HT-29 (cell line): ENCODE measurements around the gene GDNF. TPM values are rescaled to one million over a fixed set of nuclear protein-coding genes. Genes with fewer than 3 reads are reported as not detected.
"Not testable (repeated sequence)": the region's sequence is repeated elsewhere in the genome, so short reads cannot be mapped to it uniquely, and the experiment has no call there.

Experiments used
- DNase-seq: peaks from one replicate; pipeline ENCODE4 v3.0.0-alpha.2; 2015; ENCODE audit warnings: low spot score
- total RNA-seq: library from RNA; depleted of rRNA; stranded (reverse); fragments of >200 nt; shearing (Covaris generic); gene quantifications from 2 replicates; pipeline ENCODE4 v1.2.3, GENCODE V29; 2014; rRNA removed

Gene GDNF
- not detected in 2 replicates for total RNA-seq

DNA sequence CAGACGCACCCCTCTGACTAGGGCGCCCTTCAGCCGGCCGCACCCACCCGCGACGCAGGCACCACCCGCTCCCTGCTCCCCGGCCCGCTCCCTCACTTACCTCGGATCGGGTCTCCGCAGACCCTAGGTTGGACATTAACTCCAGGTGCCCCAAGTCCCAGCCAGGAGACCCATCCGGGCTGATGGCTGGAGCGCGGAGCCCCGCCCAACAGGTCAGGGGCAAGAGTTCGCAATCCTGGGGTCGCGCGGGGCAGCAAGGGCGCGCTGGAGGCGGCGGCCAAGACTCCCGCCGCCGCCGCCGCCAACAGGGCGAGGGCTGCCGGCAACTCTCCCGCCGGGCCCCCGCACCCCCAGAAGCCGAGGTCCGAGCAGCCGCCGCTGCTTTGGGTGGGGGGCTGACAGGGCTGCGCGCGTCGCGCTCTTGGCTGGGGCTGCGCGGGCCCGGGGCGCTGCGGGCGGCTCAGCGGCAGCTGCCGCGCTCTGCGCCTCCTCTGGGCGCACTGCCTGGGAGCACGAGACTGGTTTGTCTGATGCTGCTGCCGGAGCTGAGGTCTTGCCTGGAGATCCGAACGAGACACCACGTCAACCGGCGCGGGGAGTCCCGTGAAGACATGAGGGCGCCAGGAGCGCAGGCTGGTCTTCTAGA lies at the start of gene GDNF:
GDNF (minus strand) TSS at position 635 of the 646 bp plus-strand sequence. CDS start 5,245 bp downstream, outside the sequence.
- no peak for DNase-seq

- DNase-seq, result no peak
Observed at GRCh38 chr5:37888476-37888875, 48.6 kb upstream of the GDNF start.

DNA sequence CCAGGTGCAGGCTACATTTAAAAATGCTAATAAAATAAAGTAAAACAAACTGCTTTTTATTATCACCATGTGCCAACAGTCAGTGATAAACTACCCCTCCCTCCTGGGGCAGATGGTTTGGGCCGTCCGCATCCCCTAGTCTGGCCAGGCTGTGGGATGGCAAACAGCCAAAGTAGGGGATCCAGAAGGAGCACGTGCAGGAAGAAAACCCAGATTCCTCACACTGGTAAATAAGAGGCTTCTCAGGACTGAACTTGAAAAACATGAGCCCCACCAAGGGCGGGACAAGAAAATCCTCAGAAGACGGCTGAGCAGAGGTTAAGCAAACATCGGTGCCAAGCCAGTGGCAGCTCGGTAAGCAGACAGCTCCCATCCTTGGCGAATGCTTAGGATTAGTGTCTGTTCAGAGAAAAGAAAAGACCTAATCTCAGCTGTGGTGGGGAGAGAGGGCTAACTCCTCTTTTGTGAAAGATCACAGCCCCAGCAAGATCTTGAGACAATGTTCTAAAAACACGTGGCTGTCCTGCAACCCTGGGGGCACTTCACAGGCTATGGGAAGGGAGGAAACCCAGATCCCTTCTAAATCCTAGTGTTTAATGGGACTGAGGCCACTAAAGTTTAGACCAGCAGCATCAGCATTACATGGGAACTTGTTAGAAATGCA lies 46.5 kb upstream of the GDNF start:
- DNase-seq, result no peak

- no peak for DNase-seq
Observed at GRCh38 chr5:37882636-37883035, 42.8 kb upstream of the GDNF start.

GRCh38 chr5:37881359-37881758 lies 41.5 kb upstream of the GDNF start:
- no peak for DNase-seq

DNA sequence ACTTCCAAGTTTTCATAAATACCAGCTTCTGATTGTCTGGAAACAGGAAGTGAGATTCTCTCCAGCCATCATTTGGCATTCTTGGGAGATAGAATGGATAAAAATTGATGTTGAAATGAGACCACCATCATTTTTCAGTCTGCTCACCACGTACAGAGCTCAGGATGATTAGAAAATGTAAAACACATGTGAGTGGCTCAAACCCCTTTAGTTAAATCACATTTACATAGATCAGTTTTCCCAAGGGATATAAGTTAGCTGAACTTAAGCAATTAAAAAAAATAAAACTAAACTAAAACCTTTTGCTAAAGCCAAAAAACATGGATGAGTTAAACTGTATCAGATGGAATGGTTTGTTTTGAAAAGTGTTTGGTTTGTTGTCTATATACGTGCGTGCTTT lies 37.1 kb upstream of the GDNF start:
- DNase-seq, result no peak

GRCh38 chr5:37876245-37876644 lies 36.4 kb upstream of the GDNF start:
- no peak for DNase-seq

DNA sequence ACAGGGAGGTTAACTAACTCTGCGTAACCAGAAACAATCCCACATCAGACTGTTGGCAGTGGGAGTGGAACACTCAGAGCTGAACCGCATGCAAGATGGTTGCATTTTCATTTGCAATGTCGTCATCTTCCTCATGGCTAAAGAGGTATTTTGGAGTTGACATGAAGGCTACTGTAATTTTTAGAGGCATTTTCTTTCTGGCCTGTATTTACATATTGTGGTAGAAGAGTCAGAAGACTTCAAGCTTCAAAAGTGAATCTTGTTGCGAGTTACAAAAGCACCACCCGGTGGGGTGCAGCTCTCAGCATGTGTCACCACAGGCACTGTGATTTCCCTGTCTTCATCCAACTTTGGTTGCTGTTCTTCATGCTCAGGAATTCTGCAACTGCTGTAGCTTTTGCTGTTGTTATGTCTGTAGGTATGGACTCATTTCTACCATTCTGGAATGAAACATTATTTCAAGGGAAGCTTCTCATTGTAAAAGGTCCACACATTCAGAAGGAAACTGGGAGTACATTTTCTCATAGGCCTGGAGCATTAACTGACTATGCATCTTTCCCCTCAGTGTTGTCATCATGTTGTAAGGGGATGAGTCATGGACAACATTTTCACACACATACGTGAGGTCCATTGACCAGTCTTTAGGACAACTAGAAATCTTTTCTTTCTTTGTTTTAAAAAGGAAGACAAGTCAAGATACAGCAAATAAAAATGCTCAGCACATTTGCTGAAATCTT lies 35.4 kb upstream of the GDNF start:
- DNase-seq, result no peak

- no peak for DNase-seq
Observed at GRCh38 chr5:37873988-37874387, 34.1 kb upstream of the GDNF start.

DNA sequence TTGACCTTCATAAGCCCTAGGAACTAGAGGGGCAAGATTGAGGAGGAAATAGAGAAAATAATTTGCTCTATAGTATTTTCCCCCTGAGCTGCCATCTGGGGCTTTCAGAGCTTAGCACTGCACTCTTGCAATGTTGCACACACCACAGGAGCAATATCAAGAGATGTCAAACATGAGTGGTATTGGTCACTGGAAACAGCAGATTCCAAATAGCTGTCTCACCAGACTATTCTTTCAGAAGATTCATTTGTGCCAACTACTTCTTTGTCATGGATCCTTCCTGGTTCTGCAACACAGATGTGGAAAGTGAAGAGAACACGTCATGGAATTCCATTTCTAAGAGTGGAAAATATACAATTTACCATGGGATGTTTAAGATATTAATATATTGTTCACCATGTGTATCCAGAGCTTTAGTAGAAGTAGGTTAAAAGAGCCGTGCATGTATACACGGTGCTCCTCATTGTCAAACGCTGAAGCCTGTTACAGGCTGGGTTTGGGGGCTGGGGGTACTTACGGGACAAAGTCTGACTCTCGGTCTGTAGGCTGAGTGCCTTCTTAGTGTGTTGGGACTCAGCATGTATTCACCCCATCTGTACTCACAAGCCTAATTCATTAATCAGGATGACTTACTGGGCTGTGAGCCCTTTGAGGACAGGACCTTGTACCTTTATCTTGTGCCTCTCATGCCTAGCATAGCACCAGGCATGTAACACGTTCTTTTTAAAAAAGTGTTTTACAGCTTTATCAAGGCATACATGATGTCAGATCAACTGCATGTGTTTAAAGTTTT lies 31.4 kb upstream of the GDNF start:
- no peak for DNase-seq

- no peak for DNase-seq
Observed at GRCh38 chr5:37869216-37869615, 29.4 kb upstream of the GDNF start.

GRCh38 chr5:37867654-37868053 lies 27.8 kb upstream of the GDNF start:
- DNase-seq, result no peak

DNA sequence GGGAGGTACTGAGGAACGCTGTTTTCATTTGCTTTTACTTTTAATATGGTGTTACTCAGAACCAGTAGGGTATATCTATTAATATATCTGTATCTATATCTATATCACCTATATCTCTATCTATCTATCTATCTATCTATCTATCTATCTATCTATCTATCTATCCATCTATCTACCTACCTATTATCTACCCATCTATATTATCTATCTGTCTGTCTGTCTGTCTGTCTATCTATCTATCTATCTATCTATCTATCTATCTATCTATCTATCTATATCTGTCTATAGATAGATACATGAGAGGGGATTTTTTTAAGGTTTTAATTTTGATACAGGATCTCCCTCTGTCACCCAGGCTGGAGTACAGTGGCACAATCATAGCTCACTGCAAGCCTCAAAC lies 23.1 kb upstream of the GDNF start:
- not testable (repeated sequence) for DNase-seq

GRCh38 chr5:37860206-37860605 lies 20.4 kb upstream of the GDNF start:
- no peak for DNase-seq

DNA sequence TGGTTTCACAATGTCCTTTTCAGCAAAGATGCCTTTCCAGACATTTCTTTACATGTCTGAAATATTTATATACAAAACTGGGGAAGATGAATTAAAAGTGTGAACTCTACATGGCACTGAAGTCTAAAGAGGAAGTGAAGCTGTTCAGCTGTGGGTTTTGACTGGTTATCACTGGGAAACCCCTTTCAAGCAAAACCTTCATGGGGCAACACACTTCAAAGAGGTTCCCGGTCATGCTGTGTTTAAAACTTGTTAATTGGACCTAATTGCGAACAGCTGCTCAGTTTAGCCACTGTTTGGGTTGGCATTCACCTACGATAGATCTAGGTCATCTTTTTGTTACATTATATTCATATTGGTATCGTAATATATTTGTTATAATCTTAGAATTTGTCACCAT lies 20.0 kb upstream of the GDNF start:
- no peak for DNase-seq

DNA sequence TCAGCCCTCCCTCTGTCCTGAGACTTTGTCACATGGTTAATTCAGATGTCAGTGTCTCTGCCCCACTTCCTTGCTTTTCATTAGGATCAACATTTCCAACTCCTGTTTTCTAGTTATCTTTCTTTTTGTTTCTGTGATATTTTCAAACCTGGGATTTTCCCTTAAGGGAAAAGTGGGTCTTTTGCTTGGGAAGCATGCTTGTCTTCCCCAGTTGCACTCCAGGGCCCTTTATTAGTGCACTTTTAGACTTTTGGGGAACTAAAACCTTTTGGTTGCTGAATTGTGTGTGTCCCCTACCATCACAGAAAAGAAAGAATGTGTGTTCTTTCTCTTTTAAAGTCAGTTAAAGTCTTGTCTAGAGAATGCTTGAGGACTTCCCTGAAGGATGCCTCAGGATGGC lies 18.4 kb upstream of the GDNF start:
- DNase-seq, result no peak

GRCh38 chr5:37857696-37858095 lies 17.9 kb upstream of the GDNF start:
- no peak for DNase-seq

DNA sequence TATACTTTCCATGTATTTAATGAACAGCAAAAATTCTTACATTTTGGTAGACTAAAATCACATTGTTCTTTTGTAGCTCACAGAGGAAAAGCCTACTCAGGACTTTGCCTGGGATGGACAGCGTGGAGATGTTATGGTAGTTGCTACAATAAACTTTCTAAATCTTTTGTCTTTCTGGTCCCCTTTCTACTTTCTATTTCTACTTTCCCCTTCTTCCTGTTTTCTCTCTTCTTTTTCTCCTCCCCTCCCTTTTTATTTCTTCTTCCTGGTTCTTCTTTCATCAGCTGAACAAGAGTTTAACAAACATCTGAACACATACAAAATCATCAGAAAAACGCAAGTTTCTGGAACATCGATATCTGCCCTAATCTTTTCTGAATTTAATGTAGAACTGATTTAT lies 15.6 kb upstream of the GDNF start:
- no peak for DNase-seq

- no peak for DNase-seq
Observed at GRCh38 chr5:37851305-37851704, 11.5 kb upstream of the GDNF start.

DNA sequence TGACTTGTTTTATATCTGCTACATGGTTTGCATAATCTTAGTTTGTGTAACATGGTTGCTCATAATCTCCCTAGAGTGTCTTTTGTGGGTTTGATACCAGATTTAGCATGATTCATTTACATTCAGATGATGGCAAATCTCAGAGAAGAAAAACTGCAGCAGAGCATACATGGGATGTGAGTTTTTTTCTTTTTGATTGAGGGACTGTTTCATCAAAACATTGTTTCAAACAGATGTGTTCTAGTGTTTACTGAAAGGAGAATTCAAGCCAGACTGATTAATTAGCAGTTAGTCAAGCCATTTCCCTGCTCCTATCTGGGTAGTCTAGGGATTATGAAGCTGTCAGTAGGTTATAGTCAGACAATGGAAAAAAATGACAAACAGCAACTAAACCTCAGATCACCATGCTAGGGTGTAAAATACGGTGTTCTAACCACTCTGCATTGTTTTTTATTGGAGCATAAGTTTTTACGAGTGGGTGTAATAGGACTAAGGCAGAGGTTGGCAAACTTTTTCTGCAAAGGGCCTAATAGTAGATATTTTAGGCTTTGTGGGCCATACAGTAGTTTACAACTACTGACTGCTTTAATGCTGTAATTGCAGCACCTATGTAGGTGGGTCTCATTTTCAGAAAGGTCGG lies 10.5 kb upstream of the GDNF start:
- DNase-seq, result no peak

- DNase-seq, result no peak
Observed at GRCh38 chr5:37849641-37850040, 9.8 kb upstream of the GDNF start.
